Measurements from ENCODE around the gene HYAL1.
A peak's percentile ranks its signal among the peaks of the same experiment; 100 is the strongest.

HYAL1 gene, protein sequence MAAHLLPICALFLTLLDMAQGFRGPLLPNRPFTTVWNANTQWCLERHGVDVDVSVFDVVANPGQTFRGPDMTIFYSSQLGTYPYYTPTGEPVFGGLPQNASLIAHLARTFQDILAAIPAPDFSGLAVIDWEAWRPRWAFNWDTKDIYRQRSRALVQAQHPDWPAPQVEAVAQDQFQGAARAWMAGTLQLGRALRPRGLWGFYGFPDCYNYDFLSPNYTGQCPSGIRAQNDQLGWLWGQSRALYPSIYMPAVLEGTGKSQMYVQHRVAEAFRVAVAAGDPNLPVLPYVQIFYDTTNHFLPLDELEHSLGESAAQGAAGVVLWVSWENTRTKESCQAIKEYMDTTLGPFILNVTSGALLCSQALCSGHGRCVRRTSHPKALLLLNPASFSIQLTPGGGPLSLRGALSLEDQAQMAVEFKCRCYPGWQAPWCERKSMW

DNA sequence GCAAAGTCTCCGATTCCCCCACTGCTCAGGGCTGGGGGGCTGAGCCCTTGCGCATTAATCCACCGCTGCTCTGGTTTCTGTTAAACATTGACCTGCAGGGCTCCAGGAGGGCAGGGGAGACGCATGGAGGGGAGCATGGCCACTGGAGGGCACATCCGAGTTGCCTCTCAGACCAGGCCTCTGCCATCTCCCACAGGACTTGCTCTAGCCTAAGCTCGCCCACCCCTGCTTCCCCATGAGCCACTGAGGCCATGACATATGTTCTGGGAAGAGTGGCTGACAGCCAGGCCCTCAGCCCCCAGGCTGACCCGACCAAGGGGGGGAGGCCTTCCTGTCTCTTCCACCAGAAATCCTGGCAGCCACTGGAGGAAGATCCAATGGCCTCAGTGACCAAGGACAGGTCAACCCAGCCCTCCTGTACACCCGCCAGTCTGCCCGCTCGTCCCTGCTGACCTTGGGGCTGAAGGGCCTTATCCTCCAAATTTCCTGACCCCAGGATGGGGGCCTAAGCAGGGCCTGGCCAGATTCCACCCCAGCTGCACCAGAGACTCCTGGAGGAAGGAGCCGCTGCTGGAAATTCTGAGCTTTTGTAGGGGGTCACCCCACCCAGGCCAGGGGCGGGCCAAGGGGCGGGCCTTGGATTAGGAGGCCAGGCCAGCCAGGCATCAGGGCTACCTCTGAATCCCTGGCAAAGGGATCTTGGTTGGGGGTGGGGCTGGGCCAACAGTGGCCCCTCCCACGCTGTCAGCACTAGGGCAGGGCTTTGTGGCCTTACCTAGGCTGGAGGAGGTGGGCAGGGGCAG lies at the start of gene HYAL1:
Gene HYAL1 (minus strand): TSS at position 562 of the 803 bp plus-strand sequence. CDS start 618 bp downstream, outside the sequence.
- H3K4me3 ChIP-seq (ENCODE audit: low read length) = peak within 1 kb of the TSS; percentile 3
- TF ChIP-seq, protein P1, sequence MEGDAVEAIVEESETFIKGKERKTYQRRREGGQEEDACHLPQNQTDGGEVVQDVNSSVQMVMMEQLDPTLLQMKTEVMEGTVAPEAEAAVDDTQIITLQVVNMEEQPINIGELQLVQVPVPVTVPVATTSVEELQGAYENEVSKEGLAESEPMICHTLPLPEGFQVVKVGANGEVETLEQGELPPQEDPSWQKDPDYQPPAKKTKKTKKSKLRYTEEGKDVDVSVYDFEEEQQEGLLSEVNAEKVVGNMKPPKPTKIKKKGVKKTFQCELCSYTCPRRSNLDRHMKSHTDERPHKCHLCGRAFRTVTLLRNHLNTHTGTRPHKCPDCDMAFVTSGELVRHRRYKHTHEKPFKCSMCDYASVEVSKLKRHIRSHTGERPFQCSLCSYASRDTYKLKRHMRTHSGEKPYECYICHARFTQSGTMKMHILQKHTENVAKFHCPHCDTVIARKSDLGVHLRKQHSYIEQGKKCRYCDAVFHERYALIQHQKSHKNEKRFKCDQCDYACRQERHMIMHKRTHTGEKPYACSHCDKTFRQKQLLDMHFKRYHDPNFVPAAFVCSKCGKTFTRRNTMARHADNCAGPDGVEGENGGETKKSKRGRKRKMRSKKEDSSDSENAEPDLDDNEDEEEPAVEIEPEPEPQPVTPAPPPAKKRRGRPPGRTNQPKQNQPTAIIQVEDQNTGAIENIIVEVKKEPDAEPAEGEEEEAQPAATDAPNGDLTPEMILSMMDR (IDR thresholded peaks at IDR 0.05; ENCODE audit: insufficient read depth, low read depth, low read length, missing control alignments) = peak; percentile 14
- peak; percentile 41 for DNase-seq (ENCODE audit: low read depth)

DNA sequence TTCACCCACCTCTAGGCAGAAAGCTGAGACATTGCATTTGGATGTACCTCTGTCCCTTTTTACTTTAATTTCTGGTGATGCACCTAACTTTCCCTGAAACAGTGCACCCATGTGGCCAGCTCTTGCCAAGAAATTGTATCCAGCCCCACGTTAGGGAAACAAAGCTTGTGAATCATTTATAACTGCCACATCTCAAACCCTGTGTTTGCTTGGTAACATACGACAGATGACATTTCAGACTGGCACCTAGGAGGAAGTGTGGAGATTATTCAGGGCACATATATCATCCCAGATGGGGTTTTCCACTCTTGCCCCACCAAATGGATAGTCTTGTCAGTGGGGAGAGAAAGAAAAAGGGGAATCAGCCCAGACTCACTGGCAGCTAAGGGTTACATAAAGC lies 49.4 kb upstream of the HYAL1 start:
- no peak overlapping the region for H3K4me3 ChIP-seq (ENCODE audit: low read length)
- TF ChIP-seq, protein P1 (IDR thresholded peaks at IDR 0.05; ENCODE audit: insufficient read depth, low read depth, low read length, missing control alignments) = peak; percentile 41
- DNase-seq (ENCODE audit: low read depth) = peak; percentile 56

DNA sequence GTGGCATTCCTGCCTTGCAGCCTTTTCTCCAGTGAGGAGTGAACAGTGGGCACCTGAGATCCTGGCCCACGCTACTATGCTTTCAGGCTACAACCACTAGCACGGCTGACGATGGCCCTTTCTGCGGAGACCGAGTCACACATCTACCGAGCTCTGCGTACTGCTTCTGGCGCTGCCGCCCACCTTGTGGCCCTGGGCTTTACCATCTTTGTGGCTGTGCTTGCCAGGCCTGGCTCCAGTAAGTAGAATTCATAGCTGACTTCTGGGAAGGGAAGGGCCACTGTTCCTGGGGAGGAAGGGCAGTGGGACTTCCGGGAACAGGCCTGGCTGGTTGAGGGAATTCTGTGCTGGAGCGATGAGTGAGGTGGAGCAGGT lies 47.9 kb upstream of the HYAL1 start:
- H3K4me3 ChIP-seq (ENCODE audit: low read length) = peak overlapping the region; percentile 88
- TF ChIP-seq, protein P1 (IDR thresholded peaks at IDR 0.05; ENCODE audit: insufficient read depth, low read depth, low read length, missing control alignments) = no peak
- no peak for DNase-seq (ENCODE audit: low read depth)

DNA sequence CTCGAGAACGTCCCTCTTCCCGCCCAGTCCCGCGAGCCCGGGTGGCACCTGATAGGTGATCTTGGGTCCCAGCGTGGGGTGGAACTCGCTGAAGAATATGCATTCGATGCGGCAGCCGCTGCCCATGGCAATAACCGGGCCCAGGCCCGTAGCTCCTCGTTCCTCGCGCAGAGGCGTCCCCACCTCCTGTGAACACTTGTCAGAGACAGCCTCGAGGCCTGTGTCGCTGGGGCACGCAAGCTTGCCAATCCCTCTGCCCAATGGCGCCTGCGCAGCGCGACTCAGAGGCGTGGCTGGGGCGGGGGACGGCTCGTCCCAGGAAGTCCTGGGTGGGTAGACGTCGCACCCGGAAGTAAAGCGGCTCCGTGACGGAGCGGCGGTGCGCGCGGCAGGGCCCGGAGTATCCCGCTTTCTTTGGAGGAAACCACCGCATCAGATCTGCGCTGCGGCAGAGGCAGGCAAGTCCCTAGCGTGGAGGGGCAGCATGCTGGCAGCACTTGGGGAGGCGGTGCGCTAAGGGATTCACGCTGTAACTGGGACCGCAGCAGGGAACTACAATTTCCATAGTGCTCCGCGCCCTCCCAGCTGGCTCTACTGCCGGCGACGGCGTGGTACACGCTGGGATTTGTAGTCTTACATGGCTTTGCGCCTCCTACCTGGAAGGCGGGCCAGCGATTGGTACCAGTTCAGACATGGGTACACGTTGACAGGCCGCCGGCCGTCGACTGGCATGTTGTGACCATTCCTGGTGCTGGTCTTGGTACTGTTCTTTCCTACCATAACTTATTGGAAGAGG lies 47.4 kb upstream of the HYAL1 start, which contains the start of the genes CYB561D2 and NPRL2:
Gene CYB561D2 (plus strand): TSS at position 336 of the 796 bp plus-strand sequence. CDS start 572 bp downstream, outside the sequence.
Gene NPRL2 (minus strand): TSS at position 249 of the 796 bp plus-strand sequence. CDS start 123 bp downstream, at position 126.
- peak within 1 kb of the TSS; percentile 88 for H3K4me3 ChIP-seq (ENCODE audit: low read length)
- peak; percentile 97 for DNase-seq (ENCODE audit: low read depth)
- TF ChIP-seq, protein P1 (IDR thresholded peaks at IDR 0.05; ENCODE audit: insufficient read depth, low read depth, low read length, missing control alignments) = no peak

DNA sequence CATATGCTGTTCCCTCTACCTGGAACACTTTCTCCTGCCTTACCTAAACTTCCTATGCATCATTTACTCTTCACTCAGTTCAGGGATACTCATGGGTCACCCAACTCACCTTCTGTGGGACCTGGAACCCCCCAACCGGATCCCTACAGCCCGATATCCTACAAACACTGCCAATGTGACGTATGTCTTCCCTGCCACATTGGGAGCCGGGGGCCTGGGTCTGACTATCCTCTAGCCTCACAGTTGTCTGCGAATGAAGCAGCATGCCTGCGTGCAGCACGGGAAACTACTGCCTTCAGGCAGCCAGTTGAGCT lies 46.8 kb upstream of the HYAL1 start:
- DNase-seq (ENCODE audit: low read depth) = no peak
- TF ChIP-seq, protein P1 (IDR thresholded peaks at IDR 0.05; ENCODE audit: insufficient read depth, low read depth, low read length, missing control alignments) = no peak
- H3K4me3 ChIP-seq (ENCODE audit: low read length) = peak overlapping the region; percentile 88

DNA sequence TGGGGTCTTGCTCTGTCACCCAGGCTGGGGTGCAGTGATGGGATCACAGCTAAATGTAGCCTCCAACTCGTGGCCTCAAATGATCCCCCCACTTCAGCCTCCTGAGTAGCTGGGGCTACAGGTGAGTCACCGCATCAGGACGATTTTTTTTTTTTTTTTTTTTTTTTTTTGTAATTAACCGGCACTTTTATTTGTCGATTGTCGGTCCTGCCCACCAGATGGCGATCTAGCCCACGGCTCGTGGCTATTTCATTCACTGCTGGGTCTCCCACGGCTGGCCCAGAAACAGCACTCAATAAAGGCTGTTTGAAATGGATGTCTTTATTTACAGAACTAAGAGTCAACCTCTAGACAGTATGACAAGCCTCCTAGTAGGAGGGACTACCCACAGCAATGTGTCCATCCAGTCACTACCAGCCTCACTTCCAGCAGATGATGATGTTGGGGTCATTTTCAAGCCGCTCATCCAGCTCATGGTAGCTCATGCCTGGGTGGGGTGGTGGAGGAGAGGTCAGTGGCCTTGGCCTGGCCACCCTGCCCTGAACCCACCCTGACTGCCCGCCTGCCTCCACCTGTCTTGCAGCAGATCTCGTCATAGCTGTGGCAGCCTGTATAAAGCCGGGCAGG lies 43.9 kb upstream of the HYAL1 start:
- TF ChIP-seq, protein P1 (IDR thresholded peaks at IDR 0.05; ENCODE audit: insufficient read depth, low read depth, low read length, missing control alignments) = peak; percentile 65
- H3K4me3 ChIP-seq (ENCODE audit: low read length) = no peak overlapping the region
- DNase-seq (ENCODE audit: low read depth) = peak; percentile 73

All from epithelial cell of esophagus (primary cell).